Left lung (tissue), 14 donors: Measurements from ENCODE around the gene DDX55. TPM values are rescaled to one million over a fixed set of nuclear protein-coding genes. Genes with fewer than 3 reads are reported as not detected.
"Not testable (repeated sequence)": the region's sequence is repeated elsewhere in the genome, so short reads cannot be mapped to it uniquely, and the experiment has no call there.

ENCODE experiments used
- ATAC-seq: fragments of 200-7000 bp; cut with Tn5 transposase; one replicate; pipeline ENCODE4 v1.9.1; 2020; ENCODE audit warnings: moderate library complexity
- DNase-seq, 4 donors: peaks; one replicate each; pipeline ENCODE4 v3.0.0-alpha.2; 2013 to 2020
- H3K27ac ChIP-seq, 2 donors: fragments of 200-600 bp; sonication (generic) in 1 of 2; one replicate each; pipeline versions ENCODE4 v1.5.0 to v1.8.0; 2020 to 2021
- H3K27me3 ChIP-seq, 2 donors: fragments of 200-600 bp; sonication (generic) in 1 of 2; one replicate each; pipeline versions ENCODE4 v1.5.0 to v1.8.0; 2020 to 2021
- H3K36me3 ChIP-seq, 2 donors: fragments of 200-600 bp; sonication (generic) in 1 of 2; one replicate each; pipeline versions ENCODE4 v1.5.0 to v1.8.0; 2020 to 2021
- H3K4me1 ChIP-seq, 2 donors: fragments of 200-600 bp; one replicate each; pipeline ENCODE4 v1.8.0; 2021
- H3K4me3 ChIP-seq, 2 donors: fragments of 200-600 bp; sonication (generic) in 1 of 2; one replicate each; pipeline versions ENCODE4 v1.5.0 to v1.8.0; 2020 to 2021; ENCODE audit warnings: mild to moderate bottlenecking in 1 of 2
- H3K9me3 ChIP-seq, 2 donors: fragments of 200-600 bp; sonication (generic) in 1 of 2; one replicate each; pipeline versions ENCODE4 v1.5.0 to v1.8.0; 2020 to 2021
- intact Hi-C, 2 donors: fragments of 100-400 bp; cut with DNase I; formaldehyde crosslinking; loops; one replicate each; pipeline versions ENCODE4 v1.11.2 to v1.14.2; 2022
- long read RNA-seq, 12 donors: library from polyadenylated mRNA in 2 of 12; unstranded in 2 of 12; transcript quantifications; one replicate each; pipeline ENCODE4 v2.0.0 and lab custom pipeline, GENCODE V29; 2019 to 2026
- polyA plus RNA-seq, 6 donors: library from polyadenylated mRNA; unstranded; fragments of 120-200 nt; gene quantifications; one replicate each; pipeline ENCODE4 v1.2.1, GENCODE V29; 2013; ENCODE audit not compliant: insufficient read length in 6 of 6
- total RNA-seq, 2 donors: library from RNA; stranded (reverse); fragmentation: NEBNext Ultra II Directional; extraction: Animal tissue kit (Norgen Biotek cat#: 25700); gene quantifications; one replicate each; pipeline ENCODE4 v1.2.1, GENCODE V29; 2021
- TF ChIP-seq, protein P1 (sequence below), 2 donors: fragments of 200-600 bp; sonication (generic) in 1 of 2; IDR thresholded peaks; one replicate each; pipeline versions ENCODE4 v1.5.0 to v1.8.0; 2021; ENCODE audit warnings: antibody characterized with exemption in 2 of 2
- donor health status: DM: no; HTN: yes; CAD: no.
- donor health status: DM: no; HTN: no; CAD: no.

The DDX55 gene, protein sequence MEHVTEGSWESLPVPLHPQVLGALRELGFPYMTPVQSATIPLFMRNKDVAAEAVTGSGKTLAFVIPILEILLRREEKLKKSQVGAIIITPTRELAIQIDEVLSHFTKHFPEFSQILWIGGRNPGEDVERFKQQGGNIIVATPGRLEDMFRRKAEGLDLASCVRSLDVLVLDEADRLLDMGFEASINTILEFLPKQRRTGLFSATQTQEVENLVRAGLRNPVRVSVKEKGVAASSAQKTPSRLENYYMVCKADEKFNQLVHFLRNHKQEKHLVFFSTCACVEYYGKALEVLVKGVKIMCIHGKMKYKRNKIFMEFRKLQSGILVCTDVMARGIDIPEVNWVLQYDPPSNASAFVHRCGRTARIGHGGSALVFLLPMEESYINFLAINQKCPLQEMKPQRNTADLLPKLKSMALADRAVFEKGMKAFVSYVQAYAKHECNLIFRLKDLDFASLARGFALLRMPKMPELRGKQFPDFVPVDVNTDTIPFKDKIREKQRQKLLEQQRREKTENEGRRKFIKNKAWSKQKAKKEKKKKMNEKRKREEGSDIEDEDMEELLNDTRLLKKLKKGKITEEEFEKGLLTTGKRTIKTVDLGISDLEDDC
- total RNA-seq (10 to 100 TPM; 13.9 to 21.5 TPM), polyA plus RNA-seq (10 to 100 TPM; 36.1 to 59.3 (median 45.4) TPM)
- long read RNA-seq, donor 1, partial matches to known transcripts, result 50 of 54 reads
- long read RNA-seq, donor 1, other reads (novel, unspliced or antisense), result 0 of 54 reads
- long read RNA-seq, donor 2, transcript DDX55-203 (3 exons, 1,574 nt), result major isoform, 5 of 26 reads
- long read RNA-seq, donor 2, partial matches to known transcripts, result 20 of 26 reads
- long read RNA-seq, donor 2, other reads (novel, unspliced or antisense), result 0 of 26 reads
- long read RNA-seq, donor 3, partial matches to known transcripts, result 20 of 23 reads
- long read RNA-seq, donor 3, other reads (novel, unspliced or antisense), result 0 of 23 reads
- long read RNA-seq, donor 4, partial matches to known transcripts, result 8 of 14 reads
- long read RNA-seq, donor 4, other reads (novel, unspliced or antisense), result 6 of 14 reads
- long read RNA-seq, donor 5, partial matches to known transcripts, result 0 of 1 reads
- long read RNA-seq, donor 5, other reads (novel, unspliced or antisense), result 0 of 1 reads
- long read RNA-seq, donor 6, partial matches to known transcripts, result 6 of 7 reads
- long read RNA-seq, donor 6, other reads (novel, unspliced or antisense), result 0 of 7 reads
- long read RNA-seq, donor 7, partial matches to known transcripts, result 10 of 11 reads
- long read RNA-seq, donor 7, other reads (novel, unspliced or antisense), result 0 of 11 reads
- long read RNA-seq, donor 8, partial matches to known transcripts, result 0 of 3 reads
- long read RNA-seq, donor 8, other reads (novel, unspliced or antisense), result 0 of 3 reads
- long read RNA-seq, donor 9, result 0 reads
- long read RNA-seq, donor 10, partial matches to known transcripts, result 15 of 33 reads
- long read RNA-seq, donor 10, other reads (novel, unspliced or antisense), result 18 of 33 reads
- long read RNA-seq, donor 11, partial matches to known transcripts, result 17 of 18 reads
- long read RNA-seq, donor 11, other reads (novel, unspliced or antisense), result 0 of 18 reads
- long read RNA-seq, donor 12, partial matches to known transcripts, result 40 of 74 reads
- long read RNA-seq, donor 12, other reads (novel, unspliced or antisense), result 30 of 74 reads

DNA sequence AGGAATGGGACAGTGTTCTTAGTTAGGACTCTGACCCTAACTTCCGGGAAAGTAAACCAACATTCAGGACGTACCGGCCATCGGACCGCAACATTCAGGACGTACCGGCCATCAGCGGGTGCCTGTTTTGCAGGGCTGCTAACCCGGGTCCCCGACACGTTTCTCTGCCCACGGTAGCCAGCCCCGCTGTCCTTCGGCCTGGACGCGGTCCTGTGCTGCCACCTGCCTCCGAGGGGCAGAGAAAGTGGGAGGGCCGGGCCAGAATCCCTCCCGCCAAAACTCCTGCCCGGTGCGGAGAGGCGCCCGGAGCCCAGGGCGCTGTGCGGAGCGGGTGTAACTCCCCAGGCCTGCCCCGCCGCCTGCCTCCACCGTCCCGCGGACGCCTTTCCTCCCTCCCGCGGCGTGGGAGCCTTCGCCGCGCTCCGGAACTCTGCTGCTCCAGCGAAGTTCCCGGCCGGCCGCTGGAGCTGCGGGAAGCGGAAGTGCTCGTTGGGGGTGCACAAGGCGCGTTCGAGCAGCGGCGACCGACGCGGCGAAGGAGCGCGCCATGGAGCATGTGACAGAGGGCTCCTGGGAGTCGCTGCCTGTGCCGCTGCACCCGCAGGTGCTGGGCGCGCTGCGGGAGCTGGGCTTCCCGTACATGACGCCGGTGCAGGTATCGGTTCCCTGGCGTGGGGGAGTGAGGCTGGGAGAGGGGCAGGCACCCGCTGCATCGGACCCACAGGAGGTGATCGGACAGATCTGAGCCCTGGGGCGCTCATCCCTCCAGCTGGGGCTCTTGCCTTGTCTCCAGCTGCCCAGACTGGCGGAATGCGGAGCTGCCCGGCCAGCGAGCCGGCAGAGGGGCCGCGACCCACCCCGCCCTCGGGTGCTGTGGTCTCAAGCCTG, at the start of gene DDX55:
DDX55 (plus strand) TSS at position 498 of the 888 bp plus-strand sequence; CDS start at position 548, 50 bp downstream.
- intact Hi-C loops, result no loop called here
- ATAC-seq (peak; percentile 99), DNase-seq (peak; percentile 85 to 97 (median 88))
- Histone ChIP-seq H3K9me3 (no peaks in the 10 kb centered on the region), H3K27me3 (no peaks in the 10 kb centered on the region), H3K4me3 (peak within 1 kb of the TSS; percentile 96 to 99), H3K36me3 (peaks cover 0 to 46% of the 10 kb centered on the region in 2 donors), H3K27ac (peak within 1 kb of the TSS; percentile 82 to 89), H3K4me1 (peaks cover 5 to 34% of the 10 kb centered on the region in 2 donors)
- TF ChIP-seq, protein P1, sequence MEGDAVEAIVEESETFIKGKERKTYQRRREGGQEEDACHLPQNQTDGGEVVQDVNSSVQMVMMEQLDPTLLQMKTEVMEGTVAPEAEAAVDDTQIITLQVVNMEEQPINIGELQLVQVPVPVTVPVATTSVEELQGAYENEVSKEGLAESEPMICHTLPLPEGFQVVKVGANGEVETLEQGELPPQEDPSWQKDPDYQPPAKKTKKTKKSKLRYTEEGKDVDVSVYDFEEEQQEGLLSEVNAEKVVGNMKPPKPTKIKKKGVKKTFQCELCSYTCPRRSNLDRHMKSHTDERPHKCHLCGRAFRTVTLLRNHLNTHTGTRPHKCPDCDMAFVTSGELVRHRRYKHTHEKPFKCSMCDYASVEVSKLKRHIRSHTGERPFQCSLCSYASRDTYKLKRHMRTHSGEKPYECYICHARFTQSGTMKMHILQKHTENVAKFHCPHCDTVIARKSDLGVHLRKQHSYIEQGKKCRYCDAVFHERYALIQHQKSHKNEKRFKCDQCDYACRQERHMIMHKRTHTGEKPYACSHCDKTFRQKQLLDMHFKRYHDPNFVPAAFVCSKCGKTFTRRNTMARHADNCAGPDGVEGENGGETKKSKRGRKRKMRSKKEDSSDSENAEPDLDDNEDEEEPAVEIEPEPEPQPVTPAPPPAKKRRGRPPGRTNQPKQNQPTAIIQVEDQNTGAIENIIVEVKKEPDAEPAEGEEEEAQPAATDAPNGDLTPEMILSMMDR (IDR thresholded peaks at IDR 0.05), result peak in 1 of 2 donors; percentile 32

DNA sequence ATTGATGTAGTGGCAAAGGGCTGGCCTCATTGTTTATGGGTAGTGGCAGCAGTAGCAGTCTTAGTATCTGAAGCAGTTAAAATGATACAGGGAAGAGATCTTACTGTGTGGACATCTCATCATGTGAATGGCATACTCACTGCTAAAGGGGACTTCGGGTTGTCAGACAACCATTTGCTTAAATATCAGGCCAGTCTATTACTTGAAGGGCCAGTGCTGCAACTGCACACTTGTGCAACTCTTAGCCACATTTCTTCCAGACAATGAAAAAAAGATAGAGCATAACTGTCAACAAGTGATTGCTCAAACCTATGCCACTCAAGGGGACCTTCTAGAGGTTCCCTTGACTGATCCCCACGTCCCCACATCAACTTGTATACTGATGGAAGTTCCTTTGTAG, 47.8 kb upstream of the DDX55 start:
- H3K36me3 ChIP-seq, H3K4me3 ChIP-seq, H3K27me3 ChIP-seq, intact Hi-C loops, ATAC-seq, DNase-seq, H3K9me3 ChIP-seq: not testable (repeated sequence)
- Histone ChIP-seq H3K27ac (peak overlapping the region in 1 of 2 donors; percentile 75), H3K4me1 (peaks cover 0 to 10% of the 10 kb centered on the region in 2 donors)

DNA sequence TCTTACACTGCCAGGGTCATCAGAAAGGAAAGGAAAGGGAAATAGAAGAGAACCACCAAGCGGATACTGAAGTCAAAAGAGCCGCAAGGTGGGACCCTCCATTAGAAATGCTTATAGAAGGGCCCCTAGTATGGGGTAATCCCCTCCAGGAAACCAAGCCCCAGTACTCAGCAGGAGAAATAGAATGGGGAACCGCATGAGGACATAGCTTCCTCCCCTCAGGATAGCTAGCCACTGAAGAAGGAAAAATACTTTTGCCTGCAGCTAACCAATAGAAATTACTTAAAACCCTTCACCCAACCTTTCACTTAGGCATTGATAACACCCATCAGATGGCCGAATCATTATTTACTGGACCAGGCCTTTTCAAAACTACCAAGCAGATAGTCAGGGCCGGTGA, 47.1 kb upstream of the DDX55 start:
- intact Hi-C loops, H3K27me3 ChIP-seq, DNase-seq, H3K4me3 ChIP-seq, H3K36me3 ChIP-seq, ATAC-seq, H3K9me3 ChIP-seq: not testable (repeated sequence)
- peaks cover 0 to 10% of the 10 kb centered on the region in 2 donors for H3K4me1 ChIP-seq
- H3K27ac ChIP-seq, result peak overlapping the region in 1 of 2 donors; percentile 75

DNA sequence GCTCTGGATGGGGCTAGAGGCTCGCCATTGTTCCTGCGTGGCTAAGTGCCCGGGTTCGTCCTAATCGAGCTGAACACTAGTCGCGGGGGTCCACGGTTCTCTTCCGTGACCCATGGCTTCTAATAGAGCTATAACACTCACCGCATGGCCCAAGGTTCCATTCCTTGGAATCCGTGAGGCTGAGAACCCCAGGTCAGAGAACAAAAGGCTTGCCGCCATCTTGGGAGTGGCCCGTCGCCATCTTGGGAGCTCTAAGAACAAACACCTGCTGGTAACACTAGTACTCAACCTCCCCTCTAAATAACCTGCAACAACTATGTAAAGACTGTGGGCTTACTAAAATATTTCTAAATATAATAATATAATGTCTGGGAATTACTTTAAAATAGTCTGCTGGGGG, 43.4 kb upstream of the DDX55 start:
- intact Hi-C loops, H3K36me3 ChIP-seq, H3K9me3 ChIP-seq, H3K27ac ChIP-seq, DNase-seq, H3K27me3 ChIP-seq, H3K4me3 ChIP-seq, ATAC-seq: not testable (repeated sequence)
- peaks cover 0 to 10% of the 10 kb centered on the region in 2 donors for H3K4me1 ChIP-seq

DNA sequence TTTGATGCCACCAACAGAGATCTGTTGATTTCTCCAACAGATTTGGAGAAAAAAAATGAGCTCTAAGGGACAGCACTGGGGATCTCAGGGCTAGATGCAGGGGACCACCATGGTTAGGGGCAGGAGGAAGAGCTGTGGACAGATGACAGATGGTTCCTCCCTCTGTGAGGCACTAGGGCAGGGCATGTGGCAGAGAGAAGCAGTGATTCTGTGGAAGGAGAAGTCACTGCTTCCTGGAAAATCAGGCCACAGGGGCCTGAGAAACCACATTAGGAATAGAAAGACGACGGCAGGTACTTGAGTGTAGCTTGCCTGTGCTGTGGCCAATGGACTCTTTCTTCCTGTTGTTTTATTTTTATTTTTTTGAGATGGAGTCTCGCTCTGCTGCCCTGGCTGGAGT, 42.4 kb upstream of the DDX55 start:
- H3K4me1 ChIP-seq, result peaks cover 0 to 7% of the 10 kb centered on the region in 2 donors
- H3K36me3 ChIP-seq, result no peaks in the 10 kb centered on the region
- no peaks in the 10 kb centered on the region for H3K9me3 ChIP-seq
- H3K27ac ChIP-seq, result peak overlapping the region in 1 of 2 donors; percentile 41
- ATAC-seq (peak; percentile 58), DNase-seq (peak in 1 of 4 donors; percentile 43)
- TF ChIP-seq, protein P1 (IDR thresholded peaks at IDR 0.05), result no peak
- H3K4me3 ChIP-seq, result no peak overlapping the region
- intact Hi-C loops, result no loop called here
- H3K27me3 ChIP-seq, result no peaks in the 10 kb centered on the region
